HPDE6-E6E7 (cell line): ENCODE measurements around the gene SNRPA.
"Not testable (repeated sequence)": the region's sequence is repeated elsewhere in the genome, so short reads cannot be mapped to it uniquely, and the experiment has no call there.

ENCODE experiments used
- DNase-seq: peaks from one replicate; pipeline ENCODE4 v3.0.0; 2011; ENCODE audit warnings: missing footprints; ENCODE audit errors: extremely low spot score

Gene SNRPA

DNA sequence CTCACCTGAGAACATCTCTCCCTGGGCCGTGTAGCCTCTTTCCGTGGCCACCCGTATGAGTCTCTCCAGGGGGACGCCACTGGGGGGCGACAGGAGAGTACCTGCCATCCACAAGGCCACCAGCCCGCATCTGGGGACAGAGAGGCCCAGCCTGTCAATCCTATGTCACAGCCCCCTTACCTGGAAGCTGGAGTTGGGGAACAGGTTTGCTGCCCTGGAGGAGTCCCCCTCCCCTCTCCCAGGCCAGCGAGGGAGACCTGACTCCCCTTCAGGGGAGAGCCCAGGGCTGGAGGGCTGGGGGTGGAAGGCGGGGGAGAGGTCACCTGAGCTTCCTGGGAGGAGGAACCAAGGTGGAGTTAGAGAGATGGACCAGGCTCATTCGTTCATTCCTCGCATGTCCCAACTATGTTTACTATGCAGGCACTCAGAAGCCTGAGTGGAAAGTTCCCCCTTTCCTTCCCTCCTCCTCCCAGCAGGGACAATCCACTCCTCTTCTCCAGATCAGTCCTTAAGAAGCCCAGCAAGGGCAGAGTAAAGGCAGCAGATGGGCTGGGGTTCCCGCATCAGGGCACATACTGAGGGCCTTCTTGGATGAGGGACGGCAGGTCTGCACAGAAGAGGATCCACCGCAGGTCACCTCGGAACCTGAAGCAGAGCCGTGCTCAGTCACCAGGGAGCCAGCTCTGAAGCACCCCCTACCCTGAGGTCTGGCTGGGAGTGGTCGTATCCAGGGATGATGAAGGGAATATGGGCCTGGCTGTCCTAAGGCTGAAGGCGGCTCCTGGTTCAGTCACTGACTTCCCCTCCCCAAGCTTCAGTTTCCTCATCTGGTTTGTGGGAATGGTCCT, 6.2 kb upstream of the SNRPA start:
- DNase-seq, result no peak

DNA sequence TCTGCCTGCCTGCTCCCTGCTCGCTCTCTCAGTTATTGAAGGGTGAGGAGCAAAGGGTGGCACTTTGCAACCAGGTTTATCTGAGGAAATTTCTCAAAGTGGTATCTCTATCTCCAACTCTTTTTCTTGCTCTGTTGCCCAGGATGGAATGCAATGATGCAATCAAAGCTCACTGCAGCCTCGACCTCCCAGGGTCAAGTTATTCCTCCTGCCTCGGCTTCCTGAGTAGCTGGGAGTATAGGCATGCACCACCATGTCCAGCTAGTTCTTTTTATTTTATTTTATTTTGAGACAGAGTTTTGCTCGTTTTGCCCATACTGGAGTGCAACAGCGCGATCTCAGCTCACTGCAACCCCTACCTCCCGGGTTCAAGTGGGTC, 5.6 kb upstream of the SNRPA start:
- no peak for DNase-seq

DNA sequence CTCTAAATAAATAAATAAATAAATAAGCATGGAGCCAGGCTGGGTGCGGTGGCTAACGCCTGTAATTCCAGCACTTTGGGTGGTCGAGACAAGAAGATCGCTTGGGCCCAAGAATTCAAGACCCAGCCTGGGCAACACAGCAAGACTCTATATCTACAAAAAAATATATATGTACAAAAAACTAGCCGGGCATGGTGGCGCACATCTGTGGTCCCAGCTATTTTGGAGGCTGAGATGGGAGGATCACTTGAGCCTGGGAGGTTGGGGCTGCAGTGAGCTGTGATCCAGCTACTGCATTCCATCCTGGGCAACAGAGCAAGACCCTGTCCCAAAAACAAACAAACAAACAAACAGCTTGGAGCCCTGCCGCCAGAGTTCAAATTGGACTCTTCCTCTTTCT, 3.5 kb upstream of the SNRPA start:
- no peak for DNase-seq

DNA sequence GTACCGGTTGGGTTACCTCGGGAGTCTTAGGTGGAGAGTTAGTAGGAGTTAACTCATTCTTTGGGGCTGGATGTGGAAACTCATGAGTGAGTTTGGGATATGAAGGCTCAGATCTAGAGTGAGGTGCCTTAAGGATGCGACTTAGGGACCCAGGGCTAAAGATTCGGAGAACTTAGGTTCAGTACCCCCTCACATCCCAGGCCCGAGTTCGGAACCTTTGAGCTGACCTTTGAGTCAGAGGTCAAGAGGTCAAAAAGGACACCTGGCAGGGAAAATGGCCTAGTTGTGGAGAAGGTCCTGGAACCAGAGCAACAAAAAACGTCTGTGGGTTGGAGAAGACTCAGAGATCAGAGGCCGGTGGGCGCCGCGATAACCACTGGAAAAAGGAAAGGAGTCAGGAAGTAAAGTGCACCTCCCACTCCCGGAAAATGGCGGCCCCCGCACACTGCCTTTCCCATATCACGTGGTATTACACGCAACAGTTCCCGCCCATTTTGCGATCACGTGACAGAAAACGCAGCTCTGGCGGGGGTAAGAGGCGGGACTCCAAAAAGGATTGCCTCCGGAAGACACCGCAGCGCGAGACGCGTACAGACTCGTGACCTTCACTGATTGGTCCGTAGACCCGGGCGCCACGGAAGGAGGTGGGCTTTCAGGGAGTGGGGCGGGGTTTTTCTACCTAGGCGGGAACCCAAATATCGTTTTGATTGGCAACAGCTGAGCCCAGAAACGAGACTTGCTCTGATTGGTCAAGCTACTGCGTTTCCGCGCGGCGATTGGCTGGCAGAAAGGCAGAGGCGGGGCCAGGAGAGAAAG, 737 bp upstream of the SNRPA start, which contains the start of gene ACTMAP:
Gene ACTMAP (minus strand): TSS at position 420 of the 816 bp plus-strand sequence. CDS start 674 bp downstream, outside the sequence.
- peak; percentile 99 for DNase-seq

DNA sequence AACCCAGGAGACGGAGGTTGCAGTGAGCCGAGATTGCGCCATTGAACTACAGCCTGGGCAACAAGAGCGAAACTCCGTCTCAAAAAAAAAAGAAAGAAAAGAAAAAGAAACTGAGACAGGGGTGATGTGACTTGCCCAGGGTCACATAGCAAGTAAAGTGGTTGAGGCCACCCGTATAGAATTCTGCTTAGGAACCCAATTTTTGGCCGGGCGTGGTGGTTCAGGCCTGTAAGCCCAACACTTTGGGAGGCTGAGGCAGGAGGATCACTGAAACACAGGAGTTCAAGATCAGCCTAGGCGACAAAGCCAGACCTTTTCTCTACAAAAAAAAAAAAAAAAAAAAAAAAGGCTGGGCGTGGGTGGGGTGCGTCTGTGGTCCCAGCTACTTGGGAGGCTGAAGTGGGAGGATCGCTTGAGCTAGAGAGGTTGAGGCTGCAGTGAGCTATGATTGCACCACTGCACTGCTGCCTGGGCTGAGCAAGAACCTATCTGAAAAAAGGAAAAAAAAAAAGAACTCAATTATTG, 1.3 kb downstream of the SNRPA start:
- no peak for DNase-seq

DNA sequence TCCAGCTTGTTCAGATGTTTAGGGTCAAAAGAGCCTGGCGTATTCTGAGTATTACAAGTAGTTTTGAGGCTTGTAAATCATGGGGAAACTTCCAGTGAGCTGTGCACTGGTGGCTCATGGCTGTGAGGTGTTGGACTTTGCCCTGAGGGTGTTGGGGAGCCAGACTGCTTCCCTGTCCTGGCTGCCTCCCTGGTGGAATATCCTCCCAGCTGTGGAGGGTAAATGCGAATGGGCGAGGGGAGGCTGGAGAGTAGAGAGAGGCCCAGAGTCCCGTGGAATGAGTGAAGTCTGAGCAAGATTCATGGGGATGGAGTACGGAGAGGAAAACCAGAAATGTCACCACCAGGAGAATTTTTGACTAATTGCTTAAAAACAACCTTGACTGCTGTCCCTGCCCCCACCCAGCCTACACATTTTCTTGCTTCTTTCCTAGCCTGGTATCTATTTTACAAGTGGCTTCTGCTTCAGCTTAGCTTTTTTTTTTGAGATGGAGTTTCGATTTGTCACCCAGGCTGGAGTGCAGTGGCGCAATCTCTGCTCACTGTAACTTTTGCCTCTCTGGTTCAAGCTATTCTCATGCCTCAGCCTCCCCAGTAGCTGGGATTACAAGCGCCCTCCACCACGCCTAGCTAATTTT, 3.7 kb downstream of the SNRPA start:
- no peak for DNase-seq

DNA sequence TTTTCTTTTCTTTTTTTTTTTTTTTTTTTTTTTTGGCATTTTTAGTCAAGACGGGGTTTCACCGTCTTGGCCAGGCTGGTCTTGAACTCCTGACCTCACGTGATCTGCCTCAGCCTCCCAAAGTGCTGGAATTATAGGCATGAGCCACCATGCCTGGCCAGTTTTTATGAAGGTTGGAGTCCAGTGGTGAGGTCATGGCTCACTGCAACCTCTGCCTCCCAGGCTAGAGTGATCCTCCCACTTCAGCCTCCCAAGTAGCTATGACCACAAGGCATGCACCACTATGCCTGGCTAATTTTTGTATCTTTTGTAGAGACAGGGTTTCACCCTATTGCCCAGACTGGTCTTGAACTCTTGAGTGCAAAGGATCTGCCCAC, 4.2 kb downstream of the SNRPA start:
- no peak for DNase-seq

DNA sequence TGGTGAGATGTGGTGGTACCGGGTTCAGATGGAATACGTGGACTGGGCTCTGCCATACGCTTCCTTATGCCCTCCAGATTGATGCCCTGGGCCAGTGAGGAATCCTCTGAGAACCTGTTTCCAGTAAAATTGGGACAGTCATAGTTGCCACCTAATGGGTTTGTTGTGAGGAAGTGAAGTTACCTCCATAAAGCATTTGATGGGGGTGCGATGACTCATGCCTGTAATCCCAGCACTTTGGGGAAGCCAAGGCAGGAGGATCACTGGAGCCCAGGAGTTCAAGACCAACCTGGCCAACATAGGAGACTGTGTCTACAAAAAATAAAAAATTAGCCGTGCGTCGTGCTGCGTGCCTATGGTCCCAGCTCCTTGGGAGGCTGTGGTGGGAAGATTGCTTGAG, 4.8 kb downstream of the SNRPA start:
- DNase-seq, result no peak

DNA sequence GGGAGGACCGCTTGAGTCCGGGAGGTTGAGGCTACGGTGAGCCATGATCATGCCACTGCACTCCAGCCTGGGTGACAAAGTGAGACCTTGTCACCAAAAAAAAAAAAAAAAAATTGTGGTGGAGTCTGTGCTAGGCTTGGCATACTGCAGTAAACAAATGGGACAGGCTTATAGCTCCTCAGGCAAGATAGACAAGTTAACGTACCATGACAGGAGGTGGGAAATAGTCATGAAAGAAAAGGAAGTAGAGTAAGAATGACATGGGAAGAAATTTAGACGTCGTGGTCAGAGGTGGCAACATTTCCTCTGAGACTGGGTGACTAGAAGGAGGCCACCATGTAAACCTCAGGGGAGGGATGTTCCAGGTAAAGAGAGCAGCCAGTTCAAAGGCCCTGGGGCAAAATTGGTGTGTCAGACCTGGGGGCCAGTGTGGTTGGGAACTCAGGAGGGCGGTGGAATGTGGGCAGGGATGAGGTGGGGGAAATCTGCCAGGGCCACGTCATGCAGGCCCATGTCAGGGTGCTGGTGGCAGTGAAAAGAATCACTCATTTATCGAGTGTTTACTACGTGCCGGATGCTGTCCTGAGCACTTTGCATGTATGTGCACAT, 5.6 kb downstream of the SNRPA start:
- no peak for DNase-seq

DNA sequence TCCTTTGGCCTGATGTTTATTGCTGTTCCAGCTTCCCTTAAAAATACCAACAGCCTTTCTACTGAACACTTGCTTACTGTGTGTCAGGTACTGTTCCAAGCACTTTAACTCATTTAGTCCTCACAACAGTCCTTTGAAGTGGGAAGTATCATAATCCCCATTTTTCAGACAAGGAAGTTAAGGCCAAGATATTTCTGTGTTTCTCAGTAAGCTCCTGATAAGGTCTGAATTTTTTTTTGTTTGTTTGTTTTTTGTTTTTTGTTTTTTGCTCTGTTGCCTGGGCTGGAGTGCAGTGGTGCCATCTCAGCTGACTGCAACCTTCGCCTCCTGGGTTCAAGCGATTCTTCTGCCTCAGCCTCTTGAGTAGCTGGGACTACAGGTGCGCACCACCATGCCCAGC, 7.5 kb downstream of the SNRPA start:
- no peak for DNase-seq

DNA sequence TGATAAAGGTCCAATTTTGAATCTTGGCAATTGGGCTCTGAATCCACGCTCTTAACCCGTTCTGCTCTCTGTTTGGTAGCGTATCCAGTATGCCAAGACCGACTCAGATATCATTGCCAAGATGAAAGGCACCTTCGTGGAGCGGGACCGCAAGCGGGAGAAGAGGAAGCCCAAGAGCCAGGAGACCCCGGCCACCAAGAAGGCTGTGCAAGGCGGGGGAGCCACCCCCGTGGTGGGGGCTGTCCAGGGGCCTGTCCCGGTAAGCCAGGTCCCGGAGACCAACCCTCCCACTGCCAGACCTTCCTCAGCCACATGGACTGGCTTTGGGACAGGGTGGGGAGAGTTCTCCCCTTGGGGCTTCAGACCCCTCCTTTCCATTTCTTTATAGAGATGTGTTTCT, 8.3 kb downstream of the SNRPA start:
- no peak for DNase-seq

DNA sequence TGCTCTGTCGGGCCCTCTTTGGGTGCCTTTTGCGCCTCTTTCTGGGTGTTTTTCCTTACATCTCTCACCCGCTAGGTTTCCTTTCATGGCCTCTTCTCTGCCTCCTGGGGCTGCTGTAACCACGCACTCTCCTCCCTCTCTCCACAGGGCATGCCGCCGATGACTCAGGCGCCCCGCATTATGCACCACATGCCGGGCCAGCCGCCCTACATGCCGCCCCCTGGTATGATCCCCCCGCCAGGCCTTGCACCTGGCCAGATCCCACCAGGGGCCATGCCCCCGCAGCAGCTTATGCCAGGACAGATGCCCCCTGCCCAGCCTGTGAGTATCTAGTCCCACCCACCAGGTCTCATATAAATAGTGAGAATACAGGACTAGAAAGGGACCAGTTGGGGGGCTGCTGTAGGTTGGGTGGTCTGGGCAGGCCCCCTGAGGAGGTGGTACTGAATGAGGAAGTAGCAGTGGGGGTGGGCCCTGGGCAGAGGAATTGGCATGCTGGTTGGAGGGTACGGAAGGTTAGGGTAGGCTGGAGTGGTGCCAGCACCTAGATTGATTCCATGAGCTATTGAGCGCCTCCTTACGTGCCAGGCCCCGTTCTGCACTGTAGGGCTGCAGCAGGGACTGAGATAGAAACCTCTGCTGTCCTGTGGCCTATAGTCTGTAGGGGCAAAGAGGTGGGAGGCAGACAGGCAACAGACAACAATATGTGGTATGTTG, 11.9 kb downstream of the SNRPA start:
- DNase-seq, result no peak

DNA sequence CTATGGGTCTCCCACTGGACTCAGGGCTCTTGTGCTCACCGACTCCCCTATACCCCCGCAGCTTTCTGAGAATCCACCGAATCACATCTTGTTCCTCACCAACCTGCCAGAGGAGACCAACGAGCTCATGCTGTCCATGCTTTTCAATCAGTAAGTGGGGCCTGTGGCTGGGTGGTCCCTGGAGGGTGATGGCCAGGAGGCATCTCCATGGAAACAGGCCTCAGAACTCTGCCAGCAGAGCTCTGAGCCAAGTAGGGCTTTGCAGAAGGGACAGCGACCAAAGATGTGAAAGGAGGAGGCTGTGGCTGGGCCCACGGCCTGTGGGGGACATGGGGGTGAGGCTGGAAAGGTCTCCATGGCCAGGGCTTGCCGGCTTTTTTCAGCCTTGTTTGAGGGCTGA, 12.5 kb downstream of the SNRPA start:
- no peak for DNase-seq

DNA sequence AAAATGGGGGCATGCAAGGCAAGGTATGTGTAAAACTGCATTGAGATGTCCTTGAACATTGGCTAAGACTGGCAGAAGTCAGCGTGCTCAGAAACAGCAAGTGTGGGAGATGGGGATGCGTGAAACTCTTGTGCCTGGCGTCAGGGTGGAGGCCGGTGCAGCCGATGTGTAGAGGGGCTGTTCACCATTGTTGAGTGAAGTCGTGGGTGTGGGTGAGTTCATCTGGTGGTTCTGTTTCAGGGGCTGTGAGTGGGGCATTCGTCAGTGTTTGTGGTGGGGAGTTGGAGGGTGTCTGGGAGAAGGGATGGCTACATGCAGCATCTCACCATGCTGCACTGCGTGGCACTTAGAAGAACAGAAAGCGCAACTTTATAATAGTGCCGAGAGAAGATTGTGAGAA, 13.0 kb downstream of the SNRPA start:
- no peak for DNase-seq

DNA sequence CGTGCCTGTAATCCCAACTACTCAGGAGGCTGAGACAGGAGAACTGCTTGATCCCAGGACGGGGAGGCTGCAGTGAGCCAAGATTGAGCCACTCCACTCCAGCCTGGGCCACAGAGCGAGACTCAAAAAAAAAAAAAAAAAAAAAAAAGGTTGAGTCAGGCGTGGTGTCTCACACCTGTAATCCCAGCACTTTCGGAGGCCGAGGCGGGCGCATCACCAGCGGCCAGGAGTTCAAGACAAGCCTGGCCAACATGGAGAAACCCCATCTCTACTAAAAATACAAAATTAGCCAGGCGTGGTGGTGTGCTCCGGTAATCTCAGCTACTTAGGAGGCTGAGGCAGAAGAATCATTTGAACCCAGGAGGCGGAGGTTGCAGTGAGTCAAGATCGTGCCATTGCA, 15.4 kb downstream of the SNRPA start:
- DNase-seq, result not testable (repeated sequence)

DNA sequence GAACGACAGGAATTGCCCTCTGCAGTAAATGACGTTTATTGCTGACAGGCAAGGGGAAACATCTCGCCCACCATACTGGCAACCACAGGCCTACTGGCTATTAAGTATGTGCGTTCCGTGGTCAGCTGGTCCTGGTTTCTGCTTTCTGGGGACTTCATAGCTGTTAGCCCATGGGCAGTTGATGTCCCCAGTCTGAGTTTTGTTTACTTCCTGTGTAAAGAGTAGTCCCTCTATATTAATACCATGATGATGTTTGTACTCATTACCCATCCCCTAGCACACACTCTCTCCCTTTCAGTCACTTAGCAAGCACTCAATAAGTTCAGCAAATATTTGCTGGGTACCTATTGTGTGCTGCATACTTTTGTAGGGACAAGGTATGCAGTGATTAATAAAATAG, 17.9 kb downstream of the SNRPA start:
- no peak for DNase-seq

DNA sequence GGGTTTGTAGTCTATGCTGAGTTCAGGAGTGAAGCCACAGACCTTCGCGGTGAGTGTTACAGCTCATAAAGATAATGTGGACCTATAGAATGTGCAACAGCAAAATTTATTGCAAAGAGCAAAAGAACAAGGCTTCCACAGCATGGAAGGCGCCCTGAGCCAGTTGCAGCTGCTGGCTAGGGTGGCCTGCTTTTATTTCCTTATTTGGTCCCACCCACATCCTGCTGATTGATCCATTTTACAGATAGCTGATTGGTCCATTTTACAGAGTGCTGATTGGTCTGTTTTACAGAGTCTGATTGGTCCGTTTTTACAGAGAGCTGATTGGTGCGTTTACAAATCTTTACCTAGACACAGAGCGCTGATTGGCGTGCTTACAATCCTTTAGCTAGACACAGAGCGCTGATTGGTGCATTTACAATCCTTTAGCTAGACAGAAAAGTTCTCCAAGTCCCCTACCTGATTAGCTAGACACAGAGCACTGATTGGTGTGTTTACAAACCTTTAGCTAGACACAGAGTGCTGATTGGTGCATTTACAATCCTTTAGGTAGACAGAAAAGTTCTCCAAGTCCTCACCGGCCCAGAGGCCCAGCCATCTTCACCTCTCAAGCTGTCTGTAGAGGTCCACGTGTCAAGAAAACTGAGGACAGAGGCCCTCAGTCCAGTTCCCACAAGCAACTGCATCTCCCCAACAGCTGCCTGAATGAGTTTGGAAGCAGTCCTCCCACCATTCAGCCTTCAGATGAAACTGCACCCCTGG, 20.3 kb downstream of the SNRPA start:
- DNase-seq, result not testable (repeated sequence)

DNA sequence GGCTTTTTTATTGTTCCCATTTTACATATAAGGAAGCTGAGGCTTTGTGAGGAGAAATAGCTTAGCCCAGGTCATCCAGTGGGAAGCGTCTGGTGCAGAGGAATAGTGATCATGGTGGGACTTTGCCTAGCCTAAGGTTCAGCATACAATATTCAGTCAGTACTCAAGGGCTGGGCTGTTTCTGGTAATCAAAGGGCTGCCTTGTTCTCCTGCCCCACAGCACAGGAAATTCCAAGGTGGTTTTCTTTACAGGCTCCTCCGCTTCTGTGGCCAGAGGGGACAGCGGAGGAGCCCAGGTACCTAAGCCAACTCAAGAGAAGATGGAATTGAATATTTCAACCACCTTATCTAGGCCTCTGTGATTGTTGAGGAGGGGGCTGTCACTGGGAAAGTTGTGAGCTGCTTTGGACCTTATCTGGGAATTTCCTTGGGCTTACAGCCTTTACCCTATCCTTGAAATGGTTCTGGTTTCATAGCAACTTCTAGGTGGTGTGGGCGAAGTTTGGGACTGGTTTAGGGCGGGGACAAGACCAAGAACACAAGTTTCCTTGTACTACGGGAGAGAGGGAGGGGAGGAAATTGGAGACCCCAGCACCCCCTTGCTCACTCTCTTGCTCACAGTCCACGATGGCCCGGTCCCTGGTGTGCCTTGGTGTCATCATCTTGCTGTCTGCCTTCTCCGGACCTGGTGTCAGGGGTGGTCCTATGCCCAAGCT, 24.1 kb downstream of the SNRPA start, which contains the start of gene MIA:
Gene MIA (plus strand): TSS at position 606 of the 716 bp plus-strand sequence. CDS start 22 bp downstream, at position 628.
- DNase-seq, result no peak

DNA sequence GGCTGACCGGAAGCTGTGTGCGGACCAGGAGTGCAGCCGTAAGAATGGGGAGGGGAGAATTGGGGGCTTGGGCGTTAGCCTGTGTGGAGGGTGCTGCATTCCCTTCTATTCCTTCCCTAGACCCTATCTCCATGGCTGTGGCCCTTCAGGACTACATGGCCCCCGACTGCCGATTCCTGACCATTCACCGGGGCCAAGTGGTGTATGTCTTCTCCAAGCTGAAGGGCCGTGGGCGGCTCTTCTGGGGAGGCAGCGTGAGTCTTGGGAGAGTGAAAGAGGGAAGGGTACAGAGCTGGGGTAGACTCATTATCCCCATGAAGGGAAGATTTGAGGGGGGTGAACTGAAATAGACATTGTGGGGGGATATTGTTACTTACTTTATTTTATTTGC, 24.6 kb downstream of the SNRPA start:
- DNase-seq, result no peak

DNA sequence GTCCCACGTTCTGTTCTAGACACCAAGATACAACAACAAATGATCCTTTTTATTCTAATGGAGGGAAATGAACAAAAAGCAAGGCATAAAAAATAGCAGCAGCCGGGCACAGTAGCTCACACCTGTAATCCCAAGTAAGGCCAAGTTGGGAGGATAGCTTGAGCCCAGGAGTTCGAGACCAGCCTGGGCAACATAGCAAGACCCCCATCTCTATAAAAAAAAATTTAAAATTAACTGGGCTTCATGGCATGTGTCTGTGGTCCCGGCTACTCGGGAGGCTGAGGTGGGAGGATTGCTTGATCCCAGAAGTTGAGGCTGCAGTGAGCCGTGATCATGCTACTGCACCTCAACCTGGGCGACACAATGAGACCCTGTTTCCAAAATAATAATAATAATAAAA, 25.4 kb downstream of the SNRPA start:
- no peak for DNase-seq
